GM12872 (cell line): ENCODE results near the gene CBLC.

Experiments used
- TF ChIP-seq, protein P1 (sequence below): IDR thresholded peaks from 3 replicates; pipeline ENCODE4 v1.5.1; 2011; ENCODE audit warnings: low read depth, mild to moderate bottlenecking, low read length, moderate library complexity; ENCODE audit not compliant: insufficient read depth

CBLC gene

DNA sequence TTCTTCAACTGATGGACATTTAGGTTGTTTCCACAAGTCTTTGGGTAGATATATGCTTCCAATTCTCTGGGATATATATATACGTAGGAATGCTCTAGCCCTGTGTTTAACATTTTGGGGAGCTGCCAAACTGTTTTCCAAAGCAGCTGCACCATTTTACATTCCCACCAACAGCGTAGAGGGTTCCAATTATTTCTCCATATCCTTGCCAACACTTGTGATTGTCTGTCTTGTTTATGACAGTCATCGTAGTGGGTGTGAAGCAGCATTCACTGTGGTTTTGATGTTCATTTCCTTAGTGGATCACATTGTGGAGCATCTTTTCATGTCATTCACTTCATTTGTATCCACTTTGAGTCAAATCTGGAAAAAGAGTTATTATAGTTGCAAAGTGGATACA lies 4.7 kb upstream of the CBLC start:
- TF ChIP-seq, protein P1, sequence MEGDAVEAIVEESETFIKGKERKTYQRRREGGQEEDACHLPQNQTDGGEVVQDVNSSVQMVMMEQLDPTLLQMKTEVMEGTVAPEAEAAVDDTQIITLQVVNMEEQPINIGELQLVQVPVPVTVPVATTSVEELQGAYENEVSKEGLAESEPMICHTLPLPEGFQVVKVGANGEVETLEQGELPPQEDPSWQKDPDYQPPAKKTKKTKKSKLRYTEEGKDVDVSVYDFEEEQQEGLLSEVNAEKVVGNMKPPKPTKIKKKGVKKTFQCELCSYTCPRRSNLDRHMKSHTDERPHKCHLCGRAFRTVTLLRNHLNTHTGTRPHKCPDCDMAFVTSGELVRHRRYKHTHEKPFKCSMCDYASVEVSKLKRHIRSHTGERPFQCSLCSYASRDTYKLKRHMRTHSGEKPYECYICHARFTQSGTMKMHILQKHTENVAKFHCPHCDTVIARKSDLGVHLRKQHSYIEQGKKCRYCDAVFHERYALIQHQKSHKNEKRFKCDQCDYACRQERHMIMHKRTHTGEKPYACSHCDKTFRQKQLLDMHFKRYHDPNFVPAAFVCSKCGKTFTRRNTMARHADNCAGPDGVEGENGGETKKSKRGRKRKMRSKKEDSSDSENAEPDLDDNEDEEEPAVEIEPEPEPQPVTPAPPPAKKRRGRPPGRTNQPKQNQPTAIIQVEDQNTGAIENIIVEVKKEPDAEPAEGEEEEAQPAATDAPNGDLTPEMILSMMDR, result no peak

DNA sequence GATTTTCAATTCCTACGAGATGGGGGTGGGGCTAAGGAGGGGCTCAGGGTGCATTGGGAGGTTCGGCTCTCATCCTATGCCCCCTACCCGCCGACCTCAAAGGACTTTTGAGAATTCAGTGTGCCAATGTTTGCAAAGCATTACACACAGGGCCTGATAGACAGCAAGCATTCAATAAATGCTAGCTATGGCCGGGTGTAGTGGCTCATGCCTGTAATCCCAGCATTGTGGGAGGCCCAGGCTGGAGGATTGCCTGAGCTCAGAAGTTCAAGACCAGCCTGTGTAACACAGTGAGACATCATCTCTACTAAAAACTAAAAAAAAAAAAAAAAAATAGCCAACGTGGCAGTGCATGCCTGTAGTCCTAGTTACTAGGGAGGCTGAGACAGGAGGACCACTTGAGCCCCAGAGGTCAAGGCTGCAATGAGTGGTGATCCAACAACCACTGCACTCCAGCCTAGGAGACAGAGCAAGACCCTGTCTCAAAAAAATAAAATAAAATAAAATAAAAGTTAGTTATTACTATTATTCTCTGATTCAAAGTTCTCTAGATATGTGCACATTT lies 1.9 kb upstream of the CBLC start:
- TF ChIP-seq, protein P1, result no peak

DNA sequence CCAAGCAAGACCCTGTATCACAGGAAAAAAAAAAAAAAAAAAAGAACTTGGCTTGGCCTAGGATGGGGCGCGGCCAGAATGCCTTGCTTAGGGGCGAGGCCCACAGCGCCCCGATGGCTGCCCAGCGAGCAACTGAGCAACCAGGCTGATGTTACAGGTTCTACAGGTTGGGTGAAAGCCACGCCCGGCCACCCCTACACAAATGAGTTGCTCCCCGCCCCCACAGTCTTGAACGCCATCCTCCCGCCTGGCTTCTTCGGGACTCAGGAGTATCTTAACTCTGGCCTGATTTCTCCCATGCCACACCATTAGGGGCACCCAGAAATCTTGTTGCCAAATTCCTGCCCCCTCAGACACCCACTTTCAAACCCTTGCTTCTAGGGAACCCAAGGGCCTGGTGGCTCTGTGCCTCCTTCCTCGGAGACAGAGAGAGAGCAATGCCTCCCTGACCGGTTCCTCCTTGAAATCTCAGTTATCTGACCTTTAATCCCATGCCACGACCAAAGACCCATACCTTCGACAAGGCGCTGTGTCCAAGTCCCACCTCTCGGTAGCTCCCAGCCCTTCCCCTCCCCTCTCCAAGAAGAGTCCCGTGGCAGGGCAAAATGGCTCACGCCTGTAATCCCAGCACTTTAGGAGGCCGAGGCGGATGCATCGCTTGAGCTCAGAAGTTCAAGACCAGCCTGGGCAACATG lies 1.1 kb upstream of the CBLC start:
- TF ChIP-seq, protein P1, result no peak

DNA sequence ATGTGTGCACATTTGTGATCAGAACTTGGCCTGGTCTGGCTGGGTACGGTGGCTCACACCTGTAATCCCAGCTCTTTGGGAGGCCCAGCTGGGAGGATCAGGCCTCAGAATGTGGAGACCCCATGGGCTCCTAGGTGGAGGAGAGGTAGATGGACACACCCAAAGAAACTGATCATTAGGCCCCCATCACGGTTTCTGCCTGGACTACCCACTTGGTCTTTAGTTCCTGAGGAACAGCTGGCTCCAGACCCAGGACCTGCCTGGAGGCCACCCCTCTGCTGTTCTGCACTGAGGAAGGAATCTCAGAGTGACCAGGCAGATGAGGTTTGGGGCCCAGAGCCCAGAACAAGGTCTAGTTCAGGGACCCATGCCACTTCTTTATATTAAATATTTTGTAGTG lies 1.5 kb downstream of the CBLC start:
- TF ChIP-seq, protein P1, result no peak

DNA sequence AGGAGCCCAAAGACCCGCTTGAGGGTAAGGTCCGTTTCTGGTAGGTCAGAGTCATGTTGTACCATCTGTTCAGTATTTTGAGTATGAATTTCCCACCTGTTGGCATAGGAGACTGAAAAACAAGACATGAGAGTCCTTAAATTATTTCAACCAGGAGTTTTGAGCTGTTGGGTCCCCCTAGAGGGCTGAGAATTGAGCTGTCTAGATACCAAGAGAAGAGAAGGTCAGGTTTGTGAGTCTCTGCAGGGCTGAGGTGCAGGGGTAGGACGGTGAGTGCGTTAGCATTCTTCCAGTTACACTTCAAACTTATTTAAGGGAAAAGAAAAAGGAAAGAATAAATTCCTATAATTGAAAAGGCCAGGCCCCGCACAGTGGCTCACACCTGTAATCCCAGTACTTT lies 5.0 kb downstream of the CBLC start:
- TF ChIP-seq, protein P1, result no peak

DNA sequence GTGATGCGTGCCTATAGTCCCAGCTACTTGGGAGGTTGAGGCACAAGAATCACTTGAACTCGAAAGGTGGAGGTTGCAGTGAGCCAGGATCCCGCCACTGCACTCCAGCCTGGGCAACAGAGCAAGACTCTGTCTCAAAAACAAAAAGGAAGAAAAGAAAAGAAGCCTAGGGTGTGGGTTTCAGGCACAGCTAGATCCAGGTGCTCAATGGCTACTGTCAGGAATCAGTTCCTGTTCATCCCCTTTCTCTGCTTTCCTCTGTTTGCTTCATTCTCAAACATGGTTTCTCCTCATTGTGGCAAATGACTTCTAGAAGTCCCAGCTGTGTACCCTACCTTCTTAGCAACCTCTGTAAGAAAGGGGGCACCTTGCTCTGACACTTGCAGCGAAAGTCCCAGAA lies 5.9 kb downstream of the CBLC start:
- TF ChIP-seq, protein P1, result no peak

DNA sequence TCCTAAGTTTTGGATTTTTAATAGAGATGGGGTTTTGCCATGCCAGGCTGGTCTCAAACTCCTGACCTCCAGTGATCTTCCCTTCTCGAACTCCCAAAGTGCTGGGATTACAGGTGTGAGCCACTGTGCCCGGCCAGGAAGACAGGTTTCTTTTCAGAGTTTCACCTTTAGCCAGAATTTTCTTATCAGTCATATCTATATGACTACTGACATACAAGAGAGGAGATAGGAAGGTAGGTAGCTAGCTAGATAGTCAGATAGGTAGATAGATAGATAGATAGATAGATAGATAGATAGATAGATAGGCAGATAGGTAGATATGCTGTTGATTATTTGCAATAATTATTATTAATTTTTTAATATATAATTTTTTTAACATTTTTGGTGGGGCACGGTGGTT lies 7.6 kb downstream of the CBLC start:
- TF ChIP-seq, protein P1, result no peak
